ENCODE measurements around the gene ZNF385B. TPM values are rescaled to one million over a fixed set of nuclear protein-coding genes. Genes with fewer than 3 reads are reported as not detected.

The ZNF385B gene
- total RNA-seq, 1 donor from 2014 or later, result not detected

- DNase-seq (ENCODE audit: low read depth), result no peak
- H3K27me3 ChIP-seq (ENCODE audit: control insufficient read depth, insufficient read depth, low read length), result no peaks in the 10 kb centered on the region
- no peak for TF ChIP-seq CTCF (IDR thresholded peaks at IDR 0.05; ENCODE audit: insufficient read depth, low read length, severe bottlenecking)
- no peak overlapping the region for H3K4me3 ChIP-seq (ENCODE audit: low read depth, low read length)
- no peaks in the 10 kb centered on the region for H3K36me3 ChIP-seq (ENCODE audit: control insufficient read depth, insufficient read depth, low read length)
- FAIRE-seq, result no peak
These were observed 417.4 kb downstream of the ZNF385B start for GRCh38 chr2:179444056-179444455.

DNA sequence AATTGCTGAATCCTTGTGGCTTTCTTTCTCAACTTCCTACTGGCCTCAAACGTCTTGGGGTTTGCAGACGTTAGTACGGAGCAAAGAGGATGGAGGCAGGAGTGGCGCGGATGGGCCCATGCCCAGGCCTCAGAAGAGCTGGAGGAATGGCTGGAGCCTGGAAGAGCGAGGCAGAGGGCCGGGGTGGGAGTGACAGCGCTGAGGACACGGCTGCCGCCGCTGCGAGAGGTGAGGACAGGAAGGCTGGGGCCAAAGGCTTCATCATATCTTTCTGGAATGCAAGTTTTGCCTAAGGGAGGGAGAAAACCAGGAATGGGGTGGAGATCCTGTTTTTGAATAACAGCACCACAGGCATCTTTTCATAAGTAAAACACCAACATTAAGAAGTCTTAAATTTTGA is 418.2 kb downstream of the ZNF385B start:
- no peaks in the 10 kb centered on the region for H3K27me3 ChIP-seq (ENCODE audit: control insufficient read depth, insufficient read depth, low read length)
- H3K4me3 ChIP-seq (ENCODE audit: low read depth, low read length), result no peak overlapping the region
- no peak for TF ChIP-seq CTCF (IDR thresholded peaks at IDR 0.05; ENCODE audit: insufficient read depth, low read length, severe bottlenecking)
- peak; percentile 13 for FAIRE-seq
- no peaks in the 10 kb centered on the region for H3K36me3 ChIP-seq (ENCODE audit: control insufficient read depth, insufficient read depth, low read length)
- no peak for DNase-seq (ENCODE audit: low read depth)

- Histone ChIP-seq H3K27me3 (ENCODE audit: control insufficient read depth, insufficient read depth, low read length) (no peaks in the 10 kb centered on the region), H3K4me3 (ENCODE audit: low read depth, low read length) (no peak overlapping the region), H3K36me3 (ENCODE audit: control insufficient read depth, insufficient read depth, low read length) (no peaks in the 10 kb centered on the region)
- DNase-seq (ENCODE audit: low read depth) (no peak), FAIRE-seq (no peak)
- no peak for TF ChIP-seq CTCF (IDR thresholded peaks at IDR 0.05; ENCODE audit: insufficient read depth, low read length, severe bottlenecking)
These were observed 419.2 kb downstream of the ZNF385B start for GRCh38 chr2:179442206-179442605.

- Histone ChIP-seq H3K36me3 (ENCODE audit: control insufficient read depth, insufficient read depth, low read length) (no peaks in the 10 kb centered on the region), H3K27me3 (ENCODE audit: control insufficient read depth, insufficient read depth, low read length) (no peaks in the 10 kb centered on the region), H3K4me3 (ENCODE audit: low read depth, low read length) (no peak overlapping the region)
- TF ChIP-seq CTCF (IDR thresholded peaks at IDR 0.05; ENCODE audit: insufficient read depth, low read length, severe bottlenecking), result no peak
- no peak for DNase-seq (ENCODE audit: low read depth)
- no peak for FAIRE-seq
These were observed 419.9 kb downstream of the ZNF385B start for GRCh38 chr2:179441551-179441950.

- Histone ChIP-seq H3K27me3 (ENCODE audit: control insufficient read depth, insufficient read depth, low read length) (no peaks in the 10 kb centered on the region), H3K4me3 (ENCODE audit: low read depth, low read length) (no peak overlapping the region), H3K36me3 (ENCODE audit: control insufficient read depth, insufficient read depth, low read length) (no peaks in the 10 kb centered on the region)
- TF ChIP-seq CTCF (IDR thresholded peaks at IDR 0.05; ENCODE audit: insufficient read depth, low read length, severe bottlenecking), result peak; percentile 41
- peak; percentile 38 for DNase-seq (ENCODE audit: low read depth)
- FAIRE-seq, result no peak
These were observed 420.7 kb downstream of the ZNF385B start for GRCh38 chr2:179440642-179441251.

- no peak for TF ChIP-seq CTCF (IDR thresholded peaks at IDR 0.05; ENCODE audit: insufficient read depth, low read length, severe bottlenecking)
- DNase-seq (ENCODE audit: low read depth) (no peak), FAIRE-seq (no peak)
- Histone ChIP-seq H3K27me3 (ENCODE audit: control insufficient read depth, insufficient read depth, low read length) (no peaks in the 10 kb centered on the region), H3K36me3 (ENCODE audit: control insufficient read depth, insufficient read depth, low read length) (no peaks in the 10 kb centered on the region), H3K4me3 (ENCODE audit: low read depth, low read length) (no peak overlapping the region)
These were observed 422.8 kb downstream of the ZNF385B start for GRCh38 chr2:179438654-179439053.

Measured in bronchial epithelial cell (primary cell).